ENCODE data around the gene GC. TPM values are rescaled to one million over a fixed set of nuclear protein-coding genes. Genes with fewer than 3 reads are reported as not detected.

Gene GC
- total and polyA plus RNA-seq, 10 of the 15 experiments (the other 5 are each of a cell fraction or from before 2014, with no cell fraction given) = 2.3 TPM; not detected in 9

DNA sequence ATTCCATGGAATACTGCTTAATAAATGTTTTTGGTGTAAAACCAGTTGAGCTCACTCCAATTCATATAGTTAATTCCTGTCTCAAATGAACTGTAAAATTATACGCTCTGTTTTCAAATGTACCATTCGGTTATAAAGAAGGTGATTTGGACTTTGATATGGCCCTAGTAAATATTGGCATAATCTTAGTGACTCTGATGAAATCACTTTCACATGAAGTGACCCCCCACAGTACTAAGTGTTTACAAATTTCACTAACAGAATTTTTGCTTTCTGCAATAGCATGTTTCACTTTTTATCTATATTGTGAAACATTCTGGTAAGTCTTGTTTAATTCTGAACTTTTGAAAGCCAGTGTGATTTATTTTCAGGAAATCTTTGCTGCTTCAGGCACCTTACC is 10.9 kb downstream of the GC start (continued):
- TF ChIP-seq, protein P1, sequence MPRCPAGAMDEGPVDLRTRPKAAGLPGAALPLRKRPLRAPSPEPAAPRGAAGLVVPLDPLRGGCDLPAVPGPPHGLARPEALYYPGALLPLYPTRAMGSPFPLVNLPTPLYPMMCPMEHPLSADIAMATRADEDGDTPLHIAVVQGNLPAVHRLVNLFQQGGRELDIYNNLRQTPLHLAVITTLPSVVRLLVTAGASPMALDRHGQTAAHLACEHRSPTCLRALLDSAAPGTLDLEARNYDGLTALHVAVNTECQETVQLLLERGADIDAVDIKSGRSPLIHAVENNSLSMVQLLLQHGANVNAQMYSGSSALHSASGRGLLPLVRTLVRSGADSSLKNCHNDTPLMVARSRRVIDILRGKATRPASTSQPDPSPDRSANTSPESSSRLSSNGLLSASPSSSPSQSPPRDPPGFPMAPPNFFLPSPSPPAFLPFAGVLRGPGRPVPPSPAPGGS (IDR thresholded peaks at IDR 0.05; ENCODE audit: borderline replicate concordance, insufficient read depth, low read depth, low read length, poor library complexity, severe bottlenecking) = no peak
- TF ChIP-seq NFYB (IDR thresholded peaks at IDR 0.05; ENCODE audit: insufficient read depth, low read depth, low read length) = no peak

DNA sequence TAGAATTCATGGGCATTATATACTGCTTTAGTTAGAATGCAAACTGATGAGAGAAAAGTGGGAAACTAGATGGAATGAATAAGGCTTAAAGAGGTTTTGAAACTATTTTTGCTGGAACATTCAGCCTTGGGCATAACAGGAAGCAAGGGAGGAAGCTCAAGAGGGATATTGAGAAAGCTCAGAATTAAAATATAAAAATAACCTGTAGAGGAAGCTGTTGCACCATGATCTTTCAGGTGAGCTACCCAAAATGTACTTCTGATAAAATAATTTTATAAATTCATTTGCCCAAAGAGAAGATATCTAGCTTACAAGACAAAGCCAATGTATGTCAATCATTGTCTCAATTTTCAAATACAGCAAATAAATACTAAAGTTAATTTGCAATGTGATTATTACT is 11.3 kb downstream of the GC start:
- Histone ChIP-seq H3K79me2 (ENCODE audit: control insufficient read depth, insufficient read depth, low read length) (no peaks in the 10 kb centered on the region), H3K36me3 (ENCODE audit: control insufficient read depth in 2 of 2, insufficient read depth in 2 of 2, low read length in 1 of 2) (no peaks in the 10 kb centered on the region), H3K4me1 (ENCODE audit: control insufficient read depth, insufficient read depth, low read length) (no peaks in the 10 kb centered on the region), H3K4me2 (ENCODE audit: control insufficient read depth, insufficient read depth) (no peak overlapping the region), H3K27me3 (replicated peaks in 1 of 2; ENCODE audit: control insufficient read depth in 2 of 2, insufficient read depth in 2 of 2, low read length in 1 of 2) (no peaks in the 10 kb centered on the region), H3K27ac (ENCODE audit: control insufficient read depth, insufficient read depth) (no peak overlapping the region), H3K9me3 (replicated peaks; ENCODE audit: control insufficient read depth, insufficient read depth, low read length) (no peaks in the 10 kb centered on the region), H4K20me1 (ENCODE audit: control insufficient read depth, insufficient read depth) (no peaks in the 10 kb centered on the region), H2AFZ (ENCODE audit: control insufficient read depth, low read depth, low read length) (no peak overlapping the region), H3K4me3 (no peak overlapping the region), H3K9ac (ENCODE audit: control insufficient read depth, insufficient read depth, low read length) (no peak overlapping the region)
- BruUV-seq (replicated peaks) = no TSS peak
- RAD21 ChIA-PET (ENCODE audit: unreplicated experiment) = interaction anchor here (1.0 to 1.1 kb wide), 2 partner anchors 513 to 531 kb away, joined by 5 to 6 read pairs; no protein-coding TSS in a partner anchor
- CTCF ChIA-PET = interaction anchor here (1.0 to 1.9 kb wide), 3 partner anchors 512 to 531 kb away, joined by 3 to 14 read pairs (median 5); no protein-coding TSS in a partner anchor
- in situ Hi-C loops (cut with MboI) = no loop called here
- intact Hi-C loops (cut with micrococcal nuclease; ENCODE audit: unreplicated experiment) = no loop called here
- ATAC-seq (no peak), DNase-seq (ENCODE audit: low read depth, low spot score) (no peak), FAIRE-seq (no peak)
- POLR2A ChIA-PET = no interaction called here
- SMC1A ChIA-PET (ENCODE audit: uncharacterized antibody, unreplicated experiment) = interaction anchor here (1.1 to 1.2 kb wide), 2 partner anchors 11 to 513 kb away, joined by 3 to 7 read pairs; no protein-coding TSS in a partner anchor
- TF ChIP-seq TCF7 (IDR thresholded peaks at IDR 0.05; ENCODE audit: borderline replicate concordance) = no peak
- TF ChIP-seq ZZZ3 (IDR thresholded peaks at IDR 0.05; ENCODE audit: control insufficient read depth, insufficient read length, low read depth) = no peak
- TF ChIP-seq EP300 (IDR thresholded peaks at IDR 0.05; ENCODE audit: borderline replicate concordance in 1 of 2, control insufficient read depth in 1 of 2, low read depth in 2 of 2, low read length in 2 of 2) = no peak
- TF ChIP-seq ZNF207 (IDR thresholded peaks at IDR 0.05; ENCODE audit: borderline replicate concordance) = no peak
- no peak for TF ChIP-seq NFIC (IDR thresholded peaks at IDR 0.05; ENCODE audit: low read depth, low read length)
- no peak for TF ChIP-seq GATAD2B (conservative IDR thresholded peaks at IDR 0.05; ENCODE audit: low read depth)
- TF ChIP-seq BRCA1 (IDR thresholded peaks at IDR 0.05; ENCODE audit: low read depth, low read length) = no peak
- TF ChIP-seq CHD4 (IDR thresholded peaks at IDR 0.05) = no peak
- TF ChIP-seq, protein P2, sequence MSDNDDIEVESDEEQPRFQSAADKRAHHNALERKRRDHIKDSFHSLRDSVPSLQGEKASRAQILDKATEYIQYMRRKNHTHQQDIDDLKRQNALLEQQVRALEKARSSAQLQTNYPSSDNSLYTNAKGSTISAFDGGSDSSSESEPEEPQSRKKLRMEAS (IDR thresholded peaks at IDR 0.05; ENCODE audit: low read depth, low read length) = no peak
- no peak for TF ChIP-seq GABPA (IDR thresholded peaks at IDR 0.05; ENCODE audit: low read depth)
- TF ChIP-seq EED (IDR thresholded peaks at IDR 0.05; ENCODE audit: low read depth) = no peak
- TF ChIP-seq RAD21 (IDR thresholded peaks at IDR 0.05; ENCODE audit: insufficient read depth, low read depth, low read length) = peak; percentile 41; the same call in 1 of the 2 replicates
- no peak for TF ChIP-seq POLR2A (IDR thresholded peaks at IDR 0.05; ENCODE audit: low read depth, low read length)
- no peak for TF ChIP-seq CHD1 (IDR thresholded peaks at IDR 0.05; ENCODE audit: low read depth, low read length)
- no peak for TF ChIP-seq NR2C2 (IDR thresholded peaks at IDR 0.05; ENCODE audit: borderline replicate concordance, control insufficient read depth, insufficient read length, low read depth)
- TF ChIP-seq ZNF24 (IDR thresholded peaks at IDR 0.05) = no peak
- TF ChIP-seq SMC3 (IDR thresholded peaks at IDR 0.05; ENCODE audit: borderline replicate concordance, low read length) = peak; percentile 18; the same call in 1 of the 2 replicates
- TF ChIP-seq, protein P3, sequence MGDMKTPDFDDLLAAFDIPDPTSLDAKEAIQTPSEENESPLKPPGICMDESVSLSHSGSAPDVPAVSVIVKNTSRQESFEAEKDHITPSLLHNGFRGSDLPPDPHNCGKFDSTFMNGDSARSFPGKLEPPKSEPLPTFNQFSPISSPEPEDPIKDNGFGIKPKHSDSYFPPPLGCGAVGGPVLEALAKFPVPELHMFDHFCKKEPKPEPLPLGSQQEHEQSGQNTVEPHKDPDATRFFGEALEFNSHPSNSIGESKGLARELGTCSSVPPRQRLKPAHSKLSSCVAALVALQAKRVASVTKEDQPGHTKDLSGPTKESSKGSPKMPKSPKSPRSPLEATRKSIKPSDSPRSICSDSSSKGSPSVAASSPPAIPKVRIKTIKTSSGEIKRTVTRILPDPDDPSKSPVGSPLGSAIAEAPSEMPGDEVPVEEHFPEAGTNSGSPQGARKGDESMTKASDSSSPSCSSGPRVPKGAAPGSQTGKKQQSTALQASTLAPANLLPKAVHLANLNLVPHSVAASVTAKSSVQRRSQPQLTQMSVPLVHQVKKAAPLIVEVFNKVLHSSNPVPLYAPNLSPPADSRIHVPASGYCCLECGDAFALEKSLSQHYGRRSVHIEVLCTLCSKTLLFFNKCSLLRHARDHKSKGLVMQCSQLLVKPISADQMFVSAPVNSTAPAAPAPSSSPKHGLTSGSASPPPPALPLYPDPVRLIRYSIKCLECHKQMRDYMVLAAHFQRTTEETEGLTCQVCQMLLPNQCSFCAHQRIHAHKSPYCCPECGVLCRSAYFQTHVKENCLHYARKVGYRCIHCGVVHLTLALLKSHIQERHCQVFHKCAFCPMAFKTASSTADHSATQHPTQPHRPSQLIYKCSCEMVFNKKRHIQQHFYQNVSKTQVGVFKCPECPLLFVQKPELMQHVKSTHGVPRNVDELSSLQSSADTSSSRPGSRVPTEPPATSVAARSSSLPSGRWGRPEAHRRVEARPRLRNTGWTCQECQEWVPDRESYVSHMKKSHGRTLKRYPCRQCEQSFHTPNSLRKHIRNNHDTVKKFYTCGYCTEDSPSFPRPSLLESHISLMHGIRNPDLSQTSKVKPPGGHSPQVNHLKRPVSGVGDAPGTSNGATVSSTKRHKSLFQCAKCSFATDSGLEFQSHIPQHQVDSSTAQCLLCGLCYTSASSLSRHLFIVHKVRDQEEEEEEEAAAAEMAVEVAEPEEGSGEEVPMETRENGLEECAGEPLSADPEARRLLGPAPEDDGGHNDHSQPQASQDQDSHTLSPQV (IDR thresholded peaks at IDR 0.05) = no peak

Measured in GM12878 (cell line).